SU-DHL-6 (cell line): ENCODE results near the gene MAST4.
"Not testable (repeated sequence)": the region's sequence is repeated elsewhere in the genome, so short reads cannot be mapped to it uniquely, and the experiment has no call there.

Experiments
- H2AFZ ChIP-seq: fragments of 200-600 bp; sonication (generic); 2 replicates; pipeline ENCODE4 v1.6.1; 2014; ENCODE audit warnings: low read depth, mild to moderate bottlenecking, moderate library complexity, mixed read lengths, antibody characterized with exemption, low read length; ENCODE audit not compliant: severe bottlenecking
- H3F3A ChIP-seq: fragments of 200-600 bp; shearing (Covaris generic); 2 replicates; pipeline ENCODE4 v1.6.0; 2016; ENCODE audit warnings: antibody characterized with exemption, mild to moderate bottlenecking; ENCODE audit not compliant: insufficient read depth
- H3K27ac ChIP-seq: fragments of 200-600 bp; sonication (generic); 2 replicates; pipeline ENCODE4 v1.5.1; 2016; ENCODE audit warnings: low read depth, mild to moderate bottlenecking, low read length, moderate library complexity, mixed read lengths
- H3K27me3 ChIP-seq: fragments of 200-600 bp; sonication (generic), shearing (Covaris generic); 2 replicates; pipeline ENCODE4 v1.6.0; 2014; ENCODE audit warnings: mild to moderate bottlenecking, low read length
- H3K36me3 ChIP-seq: fragments of 200-600 bp; sonication (generic); 2 replicates; pipeline ENCODE4 v1.6.1; 2014; ENCODE audit warnings: mild to moderate bottlenecking, low read length, mixed read lengths
- H3K4me2 ChIP-seq: fragments of 300-600, 200-600 bp; shearing (Covaris generic), sonication (generic); 2 replicates; pipeline ENCODE4 v1.6.0; 2014; ENCODE audit warnings: low read length, low read depth, mild to moderate bottlenecking; ENCODE audit not compliant: poor library complexity, severe bottlenecking
- H3K4me3 ChIP-seq: fragments of 200-600 bp; sonication (generic); 2 replicates; pipeline ENCODE4 v1.5.1; 2014; ENCODE audit warnings: antibody characterized with exemption, low read length, mild to moderate bottlenecking, mixed read lengths; ENCODE audit not compliant: insufficient read depth, poor library complexity, severe bottlenecking
- H3K79me2 ChIP-seq: fragments of 200-600 bp; sonication (generic); 2 replicates; pipeline ENCODE4 v1.6.1; 2014; ENCODE audit warnings: mild to moderate bottlenecking, low read length, moderate library complexity; ENCODE audit not compliant: insufficient read depth
- H3K9ac ChIP-seq: fragments of 200-600 bp; sonication (generic); 2 replicates; pipeline ENCODE4 v1.7.0; 2014; ENCODE audit warnings: mild to moderate bottlenecking, low read length
- H3K9me2 ChIP-seq: fragments of 200-600 bp; sonication (generic); replicated peaks from 2 replicates; pipeline ENCODE4 v1.6.1; 2014; ENCODE audit warnings: low read length; ENCODE audit not compliant: insufficient read depth
- H3K9me3 ChIP-seq: fragments of 200-600 bp; sonication (generic); 2 replicates; pipeline ENCODE4 v1.6.1; 2014; ENCODE audit warnings: low read length, mixed read lengths; ENCODE audit not compliant: insufficient read depth
- H4K20me1 ChIP-seq: fragments of 200-600 bp; sonication (generic); 2 replicates; pipeline ENCODE4 v1.6.1; 2014; ENCODE audit warnings: low read depth, mild to moderate bottlenecking, antibody characterized with exemption, low read length, moderate library complexity, mixed read lengths
- EZH2phosphoT487 ChIP-seq: fragments of 200-600 bp; sonication (generic), shearing (Covaris generic); conservative IDR thresholded peaks from 2 replicates; pipeline ENCODE4 v1.6.1; 2018; ENCODE audit warnings: mild to moderate bottlenecking, antibody characterized with exemption, low read length, moderate library complexity, mixed read lengths
- TF ChIP-seq, protein P1 (sequence below): fragments of 200-600 bp; sonication (generic); IDR thresholded peaks from one replicate; pipeline ENCODE4 v1.5.1; 2017; ENCODE audit warnings: antibody characterized with exemption, mild to moderate bottlenecking, low read length, moderate library complexity; ENCODE audit not compliant: insufficient read depth, poor library complexity, severe bottlenecking

The MAST4 gene

DNA sequence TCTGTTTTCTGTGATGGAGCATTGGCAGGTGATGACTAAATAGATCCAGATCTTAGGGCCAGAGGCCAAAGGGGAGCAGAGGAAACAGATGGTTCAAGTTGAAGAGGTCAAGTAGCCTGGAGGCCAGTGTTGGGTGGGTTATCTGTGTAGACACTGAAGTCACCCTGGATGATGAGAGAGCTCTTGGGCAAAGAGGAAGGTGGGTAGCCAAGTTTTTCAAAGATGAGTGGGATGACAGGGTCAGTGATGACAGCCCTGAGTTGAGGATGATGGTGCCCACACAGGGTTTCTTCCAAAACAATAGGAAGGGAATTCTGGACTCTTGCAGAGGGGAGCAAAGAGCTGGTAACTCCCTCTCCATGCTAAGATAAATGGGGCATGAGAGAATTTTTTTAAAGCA is 523.8 kb downstream of the MAST4 start:
- no peak overlapping the region for H3K27ac ChIP-seq
- H3K9me2 ChIP-seq = no peaks in the 10 kb centered on the region
- H3K4me2 ChIP-seq = no peak overlapping the region
- H4K20me1 ChIP-seq = no peaks in the 10 kb centered on the region
- no peaks in the 10 kb centered on the region for H3K79me2 ChIP-seq
- H3K36me3 ChIP-seq = no peaks in the 10 kb centered on the region
- no peak overlapping the region for H2AFZ ChIP-seq
- H3K9me3 ChIP-seq = no peaks in the 10 kb centered on the region
- no peak overlapping the region for H3K9ac ChIP-seq
- H3K4me3 ChIP-seq = no peak overlapping the region
- no peaks in the 10 kb centered on the region for H3F3A ChIP-seq
- TF ChIP-seq EZH2phosphoT487 = no peak
- TF ChIP-seq, protein P1, sequence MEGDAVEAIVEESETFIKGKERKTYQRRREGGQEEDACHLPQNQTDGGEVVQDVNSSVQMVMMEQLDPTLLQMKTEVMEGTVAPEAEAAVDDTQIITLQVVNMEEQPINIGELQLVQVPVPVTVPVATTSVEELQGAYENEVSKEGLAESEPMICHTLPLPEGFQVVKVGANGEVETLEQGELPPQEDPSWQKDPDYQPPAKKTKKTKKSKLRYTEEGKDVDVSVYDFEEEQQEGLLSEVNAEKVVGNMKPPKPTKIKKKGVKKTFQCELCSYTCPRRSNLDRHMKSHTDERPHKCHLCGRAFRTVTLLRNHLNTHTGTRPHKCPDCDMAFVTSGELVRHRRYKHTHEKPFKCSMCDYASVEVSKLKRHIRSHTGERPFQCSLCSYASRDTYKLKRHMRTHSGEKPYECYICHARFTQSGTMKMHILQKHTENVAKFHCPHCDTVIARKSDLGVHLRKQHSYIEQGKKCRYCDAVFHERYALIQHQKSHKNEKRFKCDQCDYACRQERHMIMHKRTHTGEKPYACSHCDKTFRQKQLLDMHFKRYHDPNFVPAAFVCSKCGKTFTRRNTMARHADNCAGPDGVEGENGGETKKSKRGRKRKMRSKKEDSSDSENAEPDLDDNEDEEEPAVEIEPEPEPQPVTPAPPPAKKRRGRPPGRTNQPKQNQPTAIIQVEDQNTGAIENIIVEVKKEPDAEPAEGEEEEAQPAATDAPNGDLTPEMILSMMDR = no peak
- H3K27me3 ChIP-seq = no peaks in the 10 kb centered on the region

- Histone ChIP-seq H3K9me2 (no peaks in the 10 kb centered on the region), H3K4me3 (no peak overlapping the region), H2AFZ (no peak overlapping the region), H3K9me3 (no peaks in the 10 kb centered on the region), H3K27me3 (no peaks in the 10 kb centered on the region), H3K36me3 (no peaks in the 10 kb centered on the region), H3K79me2 (no peaks in the 10 kb centered on the region), H3K27ac (no peak overlapping the region), H3K9ac (no peak overlapping the region), H3K4me2 (no peak overlapping the region), H4K20me1 (no peaks in the 10 kb centered on the region), H3F3A (no peaks in the 10 kb centered on the region)
- TF ChIP-seq, protein P1 = no peak
- TF ChIP-seq EZH2phosphoT487 = no peak
Observed at GRCh38 chr5:67123819-67124218, 527.6 kb downstream of the MAST4 start.

- no peak overlapping the region for H3K4me2 ChIP-seq
- no peak overlapping the region for H3K27ac ChIP-seq
- TF ChIP-seq, protein P1 = no peak
- TF ChIP-seq EZH2phosphoT487 = no peak
- no peaks in the 10 kb centered on the region for H3F3A ChIP-seq
- no peak overlapping the region for H2AFZ ChIP-seq
- H3K4me3 ChIP-seq = no peak overlapping the region
- H3K9me3 ChIP-seq = no peaks in the 10 kb centered on the region
- no peaks in the 10 kb centered on the region for H3K36me3 ChIP-seq
- H3K9ac ChIP-seq = no peak overlapping the region
- H3K79me2 ChIP-seq = no peaks in the 10 kb centered on the region
- H3K27me3 ChIP-seq = no peaks in the 10 kb centered on the region
- H3K9me2 ChIP-seq = no peaks in the 10 kb centered on the region
- H4K20me1 ChIP-seq = no peaks in the 10 kb centered on the region
Observed at GRCh38 chr5:67124556-67124955, 528.4 kb downstream of the MAST4 start.

GRCh38 chr5:67127347-67127895 is 531.2 kb downstream of the MAST4 start:
- not testable (repeated sequence) for H3K79me2 ChIP-seq, H3K27ac ChIP-seq, H3F3A ChIP-seq, H3K9me2 ChIP-seq, H3K36me3 ChIP-seq, H3K9me3 ChIP-seq, H2AFZ ChIP-seq, H3K27me3 ChIP-seq, H3K9ac ChIP-seq, H3K4me3 ChIP-seq, H4K20me1 ChIP-seq, H3K4me2 ChIP-seq
